WTC11 (cell line): Measurements from ENCODE around the gene CHL1.

Experiments used
- ELF4 ChIP-seq: sonication (generic); formaldehyde crosslinking; IDR thresholded peaks from 2 replicates; pipeline ENCODE4 v1.8.1; 2022; ENCODE audit warnings: low read depth, mild to moderate bottlenecking, moderate library complexity, missing genetic modification reagents
- ESRRA ChIP-seq: sonication (generic); formaldehyde crosslinking; IDR thresholded peaks from 2 replicates; pipeline ENCODE4 v1.8.1; 2022; ENCODE audit warnings: mild to moderate bottlenecking, missing genetic modification reagents, borderline replicate concordance
- ETV6 ChIP-seq: sonication (generic); formaldehyde crosslinking; IDR thresholded peaks from 2 replicates; pipeline ENCODE4 v1.8.1; 2022; ENCODE audit warnings: mild to moderate bottlenecking, missing genetic modification reagents
- SP1 ChIP-seq: sonication (generic); formaldehyde crosslinking; conservative IDR thresholded peaks from 2 replicates; pipeline ENCODE4 v1.8.1; 2022; ENCODE audit warnings: missing genetic modification reagents
- TF ChIP-seq, protein P1 (sequence below): sonication (generic); formaldehyde crosslinking; IDR thresholded peaks from 2 replicates; pipeline ENCODE4 v1.8.0; 2023; ENCODE audit warnings: missing genetic modification reagents
- TF ChIP-seq, protein P2 (sequence below): fragments of 200-600 bp; IDR thresholded peaks from 2 replicates; pipeline ENCODE4 v1.8.0; 2022; ENCODE audit warnings: antibody characterized with exemption
- TF ChIP-seq, protein P3 (sequence below): sonication (generic); formaldehyde crosslinking; IDR thresholded peaks from 2 replicates; pipeline ENCODE4 v1.8.1; 2023; ENCODE audit warnings: mild to moderate bottlenecking, moderate library complexity, missing genetic modification reagents

DNA sequence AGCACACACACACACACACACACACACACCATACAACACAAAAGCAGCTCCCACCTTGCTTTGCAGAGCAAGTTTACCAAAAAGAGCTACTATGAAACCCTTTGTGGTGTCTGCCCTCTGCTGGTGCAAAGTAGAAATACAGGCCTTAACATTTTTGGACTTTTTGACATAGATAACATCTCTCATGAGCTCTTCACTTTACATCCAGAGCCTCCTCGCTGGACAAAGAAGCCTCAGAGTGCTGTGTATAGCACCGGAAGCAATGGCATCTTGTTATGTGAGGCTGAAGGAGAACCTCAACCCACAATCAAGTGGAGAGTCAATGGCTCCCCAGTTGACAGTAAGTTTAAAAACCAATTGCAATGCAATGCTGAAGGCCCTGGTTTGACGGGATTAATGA lies 157.9 kb downstream of the CHL1 start:
- TF ChIP-seq, protein P1, sequence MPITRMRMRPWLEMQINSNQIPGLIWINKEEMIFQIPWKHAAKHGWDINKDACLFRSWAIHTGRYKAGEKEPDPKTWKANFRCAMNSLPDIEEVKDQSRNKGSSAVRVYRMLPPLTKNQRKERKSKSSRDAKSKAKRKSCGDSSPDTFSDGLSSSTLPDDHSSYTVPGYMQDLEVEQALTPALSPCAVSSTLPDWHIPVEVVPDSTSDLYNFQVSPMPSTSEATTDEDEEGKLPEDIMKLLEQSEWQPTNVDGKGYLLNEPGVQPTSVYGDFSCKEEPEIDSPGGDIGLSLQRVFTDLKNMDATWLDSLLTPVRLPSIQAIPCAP (CRISPR knock-in tag), result no peak
- TF ChIP-seq ESRRA (no peak), ELF4 (no peak), ETV6 (CRISPR knock-in tag) (no peak), SP1 (CRISPR knock-in tag) (no peak)
- TF ChIP-seq, protein P2, sequence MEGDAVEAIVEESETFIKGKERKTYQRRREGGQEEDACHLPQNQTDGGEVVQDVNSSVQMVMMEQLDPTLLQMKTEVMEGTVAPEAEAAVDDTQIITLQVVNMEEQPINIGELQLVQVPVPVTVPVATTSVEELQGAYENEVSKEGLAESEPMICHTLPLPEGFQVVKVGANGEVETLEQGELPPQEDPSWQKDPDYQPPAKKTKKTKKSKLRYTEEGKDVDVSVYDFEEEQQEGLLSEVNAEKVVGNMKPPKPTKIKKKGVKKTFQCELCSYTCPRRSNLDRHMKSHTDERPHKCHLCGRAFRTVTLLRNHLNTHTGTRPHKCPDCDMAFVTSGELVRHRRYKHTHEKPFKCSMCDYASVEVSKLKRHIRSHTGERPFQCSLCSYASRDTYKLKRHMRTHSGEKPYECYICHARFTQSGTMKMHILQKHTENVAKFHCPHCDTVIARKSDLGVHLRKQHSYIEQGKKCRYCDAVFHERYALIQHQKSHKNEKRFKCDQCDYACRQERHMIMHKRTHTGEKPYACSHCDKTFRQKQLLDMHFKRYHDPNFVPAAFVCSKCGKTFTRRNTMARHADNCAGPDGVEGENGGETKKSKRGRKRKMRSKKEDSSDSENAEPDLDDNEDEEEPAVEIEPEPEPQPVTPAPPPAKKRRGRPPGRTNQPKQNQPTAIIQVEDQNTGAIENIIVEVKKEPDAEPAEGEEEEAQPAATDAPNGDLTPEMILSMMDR, result peak; percentile 52
- TF ChIP-seq, protein P3, sequence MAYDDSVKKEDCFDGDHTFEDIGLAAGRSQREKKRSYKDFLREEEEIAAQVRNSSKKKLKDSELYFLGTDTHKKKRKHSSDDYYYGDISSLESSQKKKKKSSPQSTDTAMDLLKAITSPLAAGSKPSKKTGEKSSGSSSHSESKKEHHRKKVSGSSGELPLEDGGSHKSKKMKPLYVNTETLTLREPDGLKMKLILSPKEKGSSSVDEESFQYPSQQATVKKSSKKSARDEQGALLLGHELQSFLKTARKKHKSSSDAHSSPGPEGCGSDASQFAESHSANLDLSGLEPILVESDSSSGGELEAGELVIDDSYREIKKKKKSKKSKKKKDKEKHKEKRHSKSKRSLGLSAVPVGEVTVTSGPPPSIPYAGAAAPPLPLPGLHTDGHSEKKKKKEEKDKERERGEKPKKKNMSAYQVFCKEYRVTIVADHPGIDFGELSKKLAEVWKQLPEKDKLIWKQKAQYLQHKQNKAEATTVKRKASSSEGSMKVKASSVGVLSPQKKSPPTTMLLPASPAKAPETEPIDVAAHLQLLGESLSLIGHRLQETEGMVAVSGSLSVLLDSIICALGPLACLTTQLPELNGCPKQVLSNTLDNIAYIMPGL, result no peak
